Lower leg skin (tissue), 3 donors: ENCODE results near the gene CEND1.

Experiments used
- CTCF ChIP-seq, 3 donors: fragments of 450-650 bp; IDR thresholded peaks; one replicate each; pipeline ENCODE4 v1.5.1; 2016; ENCODE audit warnings: antibody characterized with exemption in 3 of 3, mild to moderate bottlenecking in 3 of 3, moderate library complexity in 2 of 3
- POLR2A ChIP-seq, 2 donors: fragments of 450-650 bp; IDR thresholded peaks; one replicate each; pipeline ENCODE4 v1.6.1; 2016 to 2017; ENCODE audit warnings: antibody characterized with exemption in 2 of 2, mild to moderate bottlenecking in 1 of 2, moderate library complexity in 1 of 2

DNA sequence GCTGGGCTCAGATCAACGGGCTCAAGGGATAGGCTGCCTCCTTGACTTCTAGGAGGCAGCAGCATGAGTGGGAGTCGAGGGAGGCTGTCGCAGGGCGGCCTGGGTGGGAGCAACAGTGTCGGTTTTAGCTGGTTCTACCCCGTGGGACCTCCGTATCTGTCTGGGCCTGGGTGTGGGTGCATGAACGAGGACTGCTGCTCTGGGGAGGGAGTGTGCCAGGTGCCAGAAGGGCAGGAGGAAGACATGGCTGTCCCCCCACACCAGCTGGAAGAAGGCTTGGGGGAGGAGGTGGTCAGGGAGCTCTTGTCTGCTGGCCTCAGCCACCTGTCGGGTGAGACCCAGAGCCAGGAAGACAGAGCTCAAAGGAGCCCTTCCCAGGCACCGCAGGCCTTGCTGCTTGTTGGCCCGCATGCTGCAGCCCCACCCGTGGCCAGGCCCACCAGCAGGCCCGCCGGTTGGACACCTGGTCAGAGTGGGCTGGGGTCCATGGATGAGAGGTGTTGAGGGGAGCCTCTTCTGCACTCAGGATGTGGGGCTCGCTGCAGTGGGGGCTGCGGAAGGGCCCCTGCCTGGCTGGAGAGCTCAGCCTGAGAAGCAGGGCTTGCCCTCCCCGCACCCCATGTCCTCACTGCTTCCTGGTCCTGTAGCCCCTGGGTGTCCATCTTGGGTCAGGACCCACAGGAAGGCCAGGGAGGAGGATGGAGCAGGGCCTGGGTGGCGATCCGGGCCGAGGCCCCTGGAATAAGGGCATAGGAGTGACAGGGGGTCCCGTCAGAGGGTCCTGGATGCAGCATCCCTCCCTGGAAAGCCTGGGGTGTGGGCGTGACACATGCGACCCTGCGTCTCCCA is 3.4 kb downstream of the CEND1 start:
- TF ChIP-seq CTCF (IDR thresholded peaks at IDR 0.05) (no peak), POLR2A (IDR thresholded peaks at IDR 0.05) (no peak)
